GM21367 (cell line): ENCODE data around the gene NEUROD2.

Source experiments
- ATAC-seq: cut with Tn5 transposase; IDR thresholded peaks from one replicate; pipeline ENCODE4 v1.9.1; 2021; ENCODE audit not compliant: unreplicated experiment

The NEUROD2 gene

GRCh38 chr17:39635614-39636176, 28.0 kb upstream of the NEUROD2 start:
- no peak for ATAC-seq

- ATAC-seq = no peak
Observed at GRCh38 chr17:39634384-39634871, 26.7 kb upstream of the NEUROD2 start.

- ATAC-seq = no peak
Observed at GRCh38 chr17:39633570-39634183, 26.0 kb upstream of the NEUROD2 start.

GRCh38 chr17:39632153-39632941, 24.6 kb upstream of the NEUROD2 start:
- no peak for ATAC-seq

- no peak for ATAC-seq
Observed at GRCh38 chr17:39631403-39631802, 23.7 kb upstream of the NEUROD2 start.

GRCh38 chr17:39629898-39630297, 22.2 kb upstream of the NEUROD2 start:
- ATAC-seq = no peak

DNA sequence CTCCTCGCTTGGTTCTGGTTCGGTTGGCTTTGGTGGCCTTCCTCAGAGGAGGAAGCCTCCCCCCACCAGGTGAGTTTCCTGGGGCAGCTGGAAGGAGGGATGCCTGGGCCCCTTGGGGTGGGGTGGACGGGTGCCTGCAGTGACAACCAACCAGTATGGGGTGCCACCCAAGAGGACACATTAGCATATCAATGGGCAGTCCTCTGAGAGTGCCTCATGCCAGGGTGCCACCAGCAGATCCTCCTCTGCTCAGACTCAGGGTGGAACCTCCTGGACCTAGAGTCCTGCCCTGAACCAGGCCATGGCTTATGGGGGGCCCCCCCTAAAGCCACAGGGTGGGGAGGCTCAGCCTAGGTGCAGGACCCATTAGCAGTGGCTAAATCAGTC, 21.8 kb upstream of the NEUROD2 start:
- no peak for ATAC-seq

- ATAC-seq = no peak
Observed at GRCh38 chr17:39628655-39629493, 21.2 kb upstream of the NEUROD2 start.

- no peak for ATAC-seq
Observed at GRCh38 chr17:39627712-39628516, 20.2 kb upstream of the NEUROD2 start.

DNA sequence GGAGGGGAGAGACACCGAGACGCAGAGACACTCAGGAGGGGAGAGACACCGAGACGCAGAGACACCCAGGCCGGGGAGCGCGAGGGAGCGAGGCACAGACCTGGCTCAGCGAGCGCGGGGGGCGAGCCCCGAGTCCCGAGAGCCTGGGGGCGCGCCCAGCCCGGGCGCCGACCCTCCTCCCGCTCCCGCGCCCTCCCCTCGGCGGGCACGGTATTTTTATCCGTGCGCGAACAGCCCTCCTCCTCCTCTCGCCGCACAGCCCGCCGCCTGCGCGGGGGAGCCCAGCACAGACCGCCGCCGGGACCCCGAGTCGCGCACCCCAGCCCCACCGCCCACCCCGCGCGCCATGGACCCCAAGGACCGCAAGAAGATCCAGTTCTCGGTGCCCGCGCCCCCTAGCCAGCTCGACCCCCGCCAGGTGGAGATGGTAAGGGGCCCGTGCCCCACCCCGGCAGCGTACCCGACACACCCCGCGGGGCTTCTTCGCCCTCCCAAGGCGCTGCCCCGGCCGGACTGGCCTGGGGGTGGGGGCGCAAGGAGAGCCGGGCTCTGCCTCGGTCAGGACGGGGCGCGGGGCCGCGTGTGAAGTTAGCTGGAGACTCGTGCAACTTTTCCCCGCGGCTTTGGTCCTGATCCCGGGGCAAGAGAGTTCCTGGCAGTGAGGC, 19.5 kb upstream of the NEUROD2 start:
- ATAC-seq = no peak

DNA sequence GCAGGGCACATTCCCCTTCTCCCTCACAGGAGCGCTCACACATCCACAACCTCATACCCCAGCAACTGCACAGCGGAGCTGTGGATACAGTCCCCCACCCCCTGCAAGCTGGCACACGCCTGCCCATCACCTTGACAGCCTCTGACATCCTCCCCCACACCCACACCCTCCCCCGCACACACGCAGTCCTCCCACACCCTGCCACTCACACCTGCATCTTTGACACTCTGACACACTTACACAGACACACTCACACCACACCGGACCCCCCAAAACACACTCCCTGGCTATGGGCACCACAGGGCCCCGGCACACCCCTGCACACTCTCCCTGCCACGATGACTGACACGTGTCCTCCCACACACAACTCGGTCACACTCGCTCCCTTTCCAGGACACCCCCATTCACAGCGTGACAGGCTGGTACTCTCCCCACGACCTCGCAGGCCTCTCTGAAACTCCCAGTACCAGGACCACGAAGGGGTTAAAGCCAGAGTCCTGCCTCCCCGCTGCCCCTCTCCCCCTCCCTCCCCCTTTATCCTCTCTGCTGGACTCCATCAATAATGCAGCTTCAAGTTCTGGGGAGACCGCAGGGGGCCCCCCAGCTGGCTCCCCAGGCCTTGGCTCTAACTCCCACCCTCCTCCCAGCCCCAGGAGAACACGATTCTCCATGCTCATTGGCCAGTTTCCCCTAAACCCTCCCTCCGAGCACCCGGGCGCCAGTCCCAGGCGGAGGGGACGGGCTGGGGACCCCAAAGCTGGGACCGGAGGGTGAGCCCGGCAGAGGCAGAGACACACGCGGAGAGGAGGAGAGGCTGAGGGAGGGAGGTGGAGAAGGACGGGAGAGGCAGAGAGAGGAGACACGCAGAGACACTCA, 18.7 kb upstream of the NEUROD2 start, which contains the start of gene PPP1R1B:
TSS of gene PPP1R1B (plus strand) at position 782 of the 876 bp plus-strand sequence. CDS start 441 bp downstream, outside the sequence.
- ATAC-seq = no peak

DNA sequence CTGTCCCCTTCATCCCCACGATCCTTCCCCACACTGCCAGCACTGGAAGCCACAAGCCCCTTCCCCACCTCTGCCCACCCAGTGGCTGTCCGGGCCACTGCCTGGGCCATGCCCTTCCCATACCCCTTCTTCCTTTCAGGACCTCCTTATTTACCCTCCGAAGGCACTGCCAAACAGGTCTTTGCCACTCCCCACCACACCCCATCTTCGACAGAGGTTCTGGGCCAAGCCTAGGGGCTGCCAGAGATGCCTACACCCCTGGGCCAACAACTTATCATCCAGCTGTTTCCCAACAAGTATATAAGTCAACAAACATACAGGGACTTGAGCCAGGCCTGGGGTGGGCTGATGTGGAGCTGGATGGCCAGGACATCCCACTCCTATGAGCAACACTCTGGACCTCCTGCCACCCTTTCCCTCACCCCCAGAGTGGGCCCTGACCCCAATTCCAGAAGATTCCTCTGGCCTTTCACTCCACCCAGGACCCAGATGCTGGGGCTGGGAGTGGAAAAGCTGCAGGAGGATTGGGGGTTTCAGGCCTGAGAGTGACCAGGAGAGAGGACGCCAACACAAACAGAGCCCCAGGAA, 17.6 kb upstream of the NEUROD2 start:
- no peak for ATAC-seq

GRCh38 chr17:39624313-39624712, 16.6 kb upstream of the NEUROD2 start:
- no peak for ATAC-seq

DNA sequence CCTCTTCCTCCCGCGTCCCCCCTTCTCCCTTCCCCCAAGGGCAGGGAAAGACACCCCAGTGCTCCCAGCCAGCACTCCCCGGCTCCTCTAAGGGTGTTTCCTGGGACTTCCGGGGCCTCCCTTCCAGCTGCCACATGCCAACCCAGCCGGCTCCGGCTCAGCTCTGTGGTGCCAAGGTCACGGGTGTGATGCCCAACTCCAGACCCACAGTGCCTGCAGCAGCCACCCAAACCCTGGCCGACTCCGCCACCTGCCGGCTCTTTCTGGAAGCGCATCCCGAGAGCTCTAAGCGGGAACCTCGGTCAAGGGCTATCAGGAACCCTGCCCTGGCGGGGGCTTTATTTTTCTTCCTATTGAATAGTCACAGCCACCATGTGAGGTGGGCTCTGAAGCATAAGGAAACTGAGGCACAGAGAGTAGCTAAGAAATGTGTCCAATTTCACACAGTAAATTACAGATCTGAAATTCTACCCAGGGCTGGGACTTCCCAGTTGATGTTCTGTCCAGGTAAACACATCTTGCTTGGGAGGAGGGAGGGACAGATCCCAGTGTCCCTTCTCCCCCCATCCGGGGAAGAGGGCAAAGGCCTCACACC, 15.7 kb upstream of the NEUROD2 start:
- ATAC-seq = no peak

- no peak for ATAC-seq
Observed at GRCh38 chr17:39622380-39623006, 14.8 kb upstream of the NEUROD2 start.

DNA sequence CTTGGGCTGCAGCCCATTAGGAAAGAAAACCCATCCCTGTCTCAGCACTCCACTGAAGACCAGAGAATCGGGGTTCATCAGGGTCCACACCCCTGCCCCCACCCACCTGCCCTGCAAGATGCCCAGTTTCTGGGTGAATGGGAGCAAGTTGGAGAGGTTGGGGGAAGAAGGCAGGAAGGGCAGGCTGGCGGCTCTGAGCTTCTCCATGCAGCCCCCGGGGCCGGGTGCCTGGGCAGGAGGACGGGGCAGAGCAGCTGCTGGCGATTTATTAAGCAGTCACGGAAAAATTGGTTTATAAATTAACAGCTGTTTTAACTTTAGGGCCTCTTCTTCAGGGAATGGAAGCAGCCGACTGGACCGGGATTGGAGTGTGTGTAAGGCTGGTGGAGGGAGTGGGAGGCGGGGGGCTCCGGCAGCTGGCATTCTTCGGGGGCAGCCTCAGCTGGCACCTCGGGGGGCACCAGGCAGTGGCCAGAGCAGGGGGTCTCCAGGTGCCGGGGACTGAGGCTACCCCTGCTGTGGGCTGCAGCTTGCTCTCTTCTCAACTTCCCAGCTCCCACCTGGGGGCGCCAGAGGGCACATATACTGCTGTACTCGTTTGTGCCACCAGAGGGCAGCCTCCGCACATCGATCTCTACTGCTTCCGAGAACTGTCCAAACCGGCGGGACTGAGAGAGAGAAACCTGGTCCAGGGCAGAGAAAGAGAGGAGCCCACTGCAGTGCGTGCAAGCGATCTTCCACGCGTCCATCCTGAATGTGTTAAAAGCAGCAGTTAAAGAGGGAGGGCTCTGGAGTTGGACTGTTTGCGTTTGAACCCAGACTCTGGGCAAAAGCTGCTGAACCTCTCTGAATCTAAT, 14.0 kb upstream of the NEUROD2 start:
- no peak for ATAC-seq

GRCh38 chr17:39619786-39620101, 12.0 kb upstream of the NEUROD2 start:
- no peak for ATAC-seq
